Epithelial cell of esophagus (primary cell): ENCODE data around the gene MFAP3.

Experiments used
- DNase-seq: peaks from one replicate; pipeline ENCODE4 v3.0.0; 2010; ENCODE audit warnings: low read depth
- H3K4me3 ChIP-seq: 2 replicates; pipeline ENCODE4 v1.5.1; 2011; ENCODE audit warnings: mild to moderate bottlenecking, low read length, control low read depth
- TF ChIP-seq, protein P1 (sequence below): IDR thresholded peaks from 2 replicates; pipeline ENCODE4 v1.5.1; 2011; ENCODE audit warnings: low read depth, mild to moderate bottlenecking, low read length, control low read depth, inconsistent platforms; ENCODE audit not compliant: insufficient read depth; ENCODE audit errors: missing control alignments

The MFAP3 gene

DNA sequence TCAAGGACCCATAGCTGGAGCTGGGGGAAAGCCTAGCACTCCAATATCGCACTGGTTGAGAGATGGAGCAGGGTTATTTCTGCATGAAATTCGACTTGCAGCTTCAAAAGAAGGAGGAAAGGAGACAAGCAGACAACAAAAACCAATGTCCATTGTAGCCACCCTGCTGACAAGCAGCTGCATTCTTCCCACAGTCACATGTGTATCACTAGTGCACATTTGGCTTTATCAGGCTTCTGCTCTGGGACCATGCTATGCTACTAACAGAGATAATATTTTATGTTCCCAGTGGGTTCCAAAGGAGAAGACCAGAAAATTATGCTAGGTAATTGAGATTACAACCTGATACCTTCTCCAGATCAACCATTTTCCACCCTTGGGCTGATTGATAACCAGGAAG lies 59.7 kb downstream of the MFAP3 start:
- H3K4me3 ChIP-seq: no peak overlapping the region
- DNase-seq: no peak
- TF ChIP-seq, protein P1, sequence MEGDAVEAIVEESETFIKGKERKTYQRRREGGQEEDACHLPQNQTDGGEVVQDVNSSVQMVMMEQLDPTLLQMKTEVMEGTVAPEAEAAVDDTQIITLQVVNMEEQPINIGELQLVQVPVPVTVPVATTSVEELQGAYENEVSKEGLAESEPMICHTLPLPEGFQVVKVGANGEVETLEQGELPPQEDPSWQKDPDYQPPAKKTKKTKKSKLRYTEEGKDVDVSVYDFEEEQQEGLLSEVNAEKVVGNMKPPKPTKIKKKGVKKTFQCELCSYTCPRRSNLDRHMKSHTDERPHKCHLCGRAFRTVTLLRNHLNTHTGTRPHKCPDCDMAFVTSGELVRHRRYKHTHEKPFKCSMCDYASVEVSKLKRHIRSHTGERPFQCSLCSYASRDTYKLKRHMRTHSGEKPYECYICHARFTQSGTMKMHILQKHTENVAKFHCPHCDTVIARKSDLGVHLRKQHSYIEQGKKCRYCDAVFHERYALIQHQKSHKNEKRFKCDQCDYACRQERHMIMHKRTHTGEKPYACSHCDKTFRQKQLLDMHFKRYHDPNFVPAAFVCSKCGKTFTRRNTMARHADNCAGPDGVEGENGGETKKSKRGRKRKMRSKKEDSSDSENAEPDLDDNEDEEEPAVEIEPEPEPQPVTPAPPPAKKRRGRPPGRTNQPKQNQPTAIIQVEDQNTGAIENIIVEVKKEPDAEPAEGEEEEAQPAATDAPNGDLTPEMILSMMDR: no peak

GRCh38 chr5:154101184-154101583 lies 62.4 kb downstream of the MFAP3 start:
- TF ChIP-seq, protein P1: no peak
- no peak for DNase-seq
- no peak overlapping the region for H3K4me3 ChIP-seq

- TF ChIP-seq, protein P1: no peak
- DNase-seq: no peak
- H3K4me3 ChIP-seq: no peak overlapping the region
Observed at GRCh38 chr5:154103233-154103632, 64.5 kb downstream of the MFAP3 start.
